Activated effector memory CD4-positive, alpha-beta T cell treated with anti-CD3 and anti-CD28 coated beads, Interleukin-2, amount 50 U/mL, for 16 hours (primary cell): ENCODE measurements around the gene TMEM150B.

Source experiments
- DNase-seq: peaks from one replicate; pipeline ENCODE4 v3.0.0-alpha.2; 2020

TMEM150B gene

DNA sequence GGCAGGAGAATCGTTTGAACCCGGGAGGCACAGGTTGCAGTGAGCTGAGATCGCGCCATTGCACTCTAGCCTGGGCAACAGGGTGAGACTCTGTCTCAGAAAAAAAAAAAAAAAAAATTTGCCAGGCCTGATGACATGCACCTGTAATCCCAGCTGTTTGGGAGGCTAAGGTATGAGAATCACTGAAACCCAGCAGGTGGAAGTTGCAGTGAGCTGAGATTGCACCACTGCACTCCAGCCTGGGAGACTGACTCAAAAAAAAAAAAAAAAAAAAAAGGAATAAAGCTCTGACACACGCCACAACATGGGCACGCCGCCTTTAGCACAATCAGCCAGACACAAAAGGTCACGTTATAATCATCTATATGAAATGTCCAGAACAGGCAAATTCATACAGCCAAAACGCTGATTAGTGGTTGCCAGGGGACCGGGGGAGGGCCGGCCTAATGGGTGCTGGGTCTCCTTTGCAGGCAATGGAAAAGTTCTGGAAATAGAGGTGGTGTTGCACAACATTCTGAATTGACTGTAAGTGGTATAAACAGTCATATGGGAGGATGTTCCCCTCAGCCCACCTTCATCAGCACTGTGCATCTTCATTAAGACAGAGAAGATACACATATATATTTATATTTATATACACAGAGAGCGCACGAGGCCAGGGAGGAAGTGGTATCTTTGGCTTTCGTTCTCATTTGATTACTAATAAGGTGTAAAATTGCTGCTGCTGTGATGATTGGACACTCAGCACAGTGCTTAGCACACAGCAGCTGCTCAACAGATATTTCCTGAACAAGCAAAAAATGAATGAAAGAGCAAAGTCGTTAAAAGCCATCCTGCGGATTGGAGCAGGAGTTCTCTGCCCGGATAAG is 49.1 kb downstream of the TMEM150B start:
- DNase-seq = no peak

- DNase-seq = no peak
Observed at GRCh38 chr19:55273978-55274707, 51.0 kb downstream of the TMEM150B start.

DNA sequence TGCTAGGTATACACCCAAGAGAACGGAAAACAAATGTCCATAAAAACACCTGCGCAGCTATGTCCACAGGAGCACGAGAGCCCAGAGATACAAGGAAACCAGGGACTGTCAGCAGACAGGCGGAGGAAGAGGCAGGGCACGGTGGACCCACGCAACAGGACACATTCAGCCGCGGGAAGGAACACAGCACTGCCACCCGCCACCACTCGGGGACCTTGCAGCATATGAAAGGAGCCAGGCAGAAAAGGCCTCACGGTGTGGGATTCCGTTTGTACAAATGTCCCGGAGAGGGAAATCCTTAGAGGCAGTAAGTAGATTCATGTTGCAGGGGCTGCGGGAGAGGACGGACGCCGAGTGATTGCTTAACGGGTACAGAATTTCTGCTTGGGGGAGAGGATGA is 53.0 kb downstream of the TMEM150B start:
- DNase-seq = no peak

- no peak for DNase-seq
Observed at GRCh38 chr19:55270172-55270942, 54.8 kb downstream of the TMEM150B start.

GRCh38 chr19:55269299-55269698 is 55.8 kb downstream of the TMEM150B start:
- DNase-seq = no peak

- DNase-seq = no peak
Observed at GRCh38 chr19:55266840-55267239, 58.3 kb downstream of the TMEM150B start.

GRCh38 chr19:55266404-55266803 is 58.7 kb downstream of the TMEM150B start:
- DNase-seq = no peak

- DNase-seq = no peak
Observed at GRCh38 chr19:55265723-55266386, 59.3 kb downstream of the TMEM150B start.

DNA sequence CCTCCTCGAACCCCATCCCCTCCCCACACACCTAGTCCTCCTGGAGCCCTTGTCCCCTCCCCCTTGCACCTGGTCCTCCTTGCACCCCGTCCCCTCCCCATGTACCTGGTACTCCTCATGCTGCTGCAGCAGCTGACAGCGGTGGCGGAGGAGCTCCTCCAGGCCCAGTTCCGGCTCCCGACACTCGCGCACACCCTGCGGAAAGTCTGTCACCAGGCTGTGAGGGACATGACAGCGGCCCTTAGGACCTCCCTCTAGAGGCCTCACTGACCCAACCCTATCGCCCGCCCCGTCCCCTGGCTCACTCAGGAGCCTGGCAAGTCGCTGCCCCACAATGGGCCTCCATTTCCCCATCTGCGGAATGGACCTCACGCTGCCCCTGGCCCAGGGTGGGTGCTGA is 60.0 kb downstream of the TMEM150B start:
- DNase-seq = no peak

DNA sequence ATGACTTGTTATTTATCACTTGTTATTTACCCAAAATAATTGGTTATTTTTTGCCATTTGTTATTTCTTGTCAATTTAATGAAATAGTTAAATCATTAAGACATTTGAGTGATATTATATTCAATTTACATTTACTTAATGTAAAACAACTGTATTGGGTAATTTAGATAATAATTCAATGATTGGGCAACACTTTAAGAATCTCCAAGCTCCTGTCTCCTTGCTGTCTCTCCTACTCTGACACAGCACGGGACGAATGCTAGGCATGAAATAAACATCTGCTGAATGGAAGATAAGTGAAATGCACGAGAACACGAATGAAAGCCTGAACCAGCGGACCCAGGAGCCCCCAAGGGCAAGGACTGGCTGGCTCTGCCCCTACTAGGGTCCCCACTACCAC is 60.6 kb downstream of the TMEM150B start:
- DNase-seq = no peak
